DMS114 treated with DMSO at 0.1 percent for 48 hours (cell line): ENCODE data around the gene FAM25G.
"Not testable (repeated sequence)": the region's sequence is repeated elsewhere in the genome, so short reads cannot be mapped to it uniquely, and the experiment has no call there.

ENCODE experiments used
- DNase-seq: peaks from one replicate; lab custom pipeline; 2025; ENCODE audit not compliant: unreplicated experiment; lab: John Stamatoyannopoulos, UW

The FAM25G gene

GRCh38 chr10:47491600-47491999 lies at the start of gene FAM25G:
FAM25G (minus strand) TSS chr10:47491700; CDS start chr10:47491674, 26 bp downstream.
- DNase-seq: not testable (repeated sequence)

- DNase-seq: not testable (repeated sequence)
Observed at GRCh38 chr10:47536430-47536829, 44.9 kb upstream of the FAM25G start.

GRCh38 chr10:47523475-47523874 lies 32.0 kb upstream of the FAM25G start, which contains the start of gene AGAP9:
AGAP9 (minus strand) TSS chr10:47523638; CDS start chr10:47523526, 112 bp downstream.
- DNase-seq: not testable (repeated sequence)

GRCh38 chr10:47502313-47502712 lies 10.8 kb upstream of the FAM25G start:
- not testable (repeated sequence) for DNase-seq

GRCh38 chr10:47494226-47494625 lies 2.7 kb upstream of the FAM25G start:
- DNase-seq: not testable (repeated sequence)

- not testable (repeated sequence) for DNase-seq
Observed at GRCh38 chr10:47489630-47490029, 1.9 kb downstream of the FAM25G start.

- DNase-seq: not testable (repeated sequence)
Observed at GRCh38 chr10:47485943-47486342, 5.6 kb downstream of the FAM25G start.

- not testable (repeated sequence) for DNase-seq
Observed at GRCh38 chr10:47484786-47485185, 6.7 kb downstream of the FAM25G start.

GRCh38 chr10:47483923-47484322 lies 7.6 kb downstream of the FAM25G start, which contains the start of gene ANXA8:
ANXA8 (minus strand) TSS chr10:47484115; CDS start chr10:47483933, 182 bp downstream.
- DNase-seq: not testable (repeated sequence)

- DNase-seq: not testable (repeated sequence)
Observed at GRCh38 chr10:47482367-47482766, 9.1 kb downstream of the FAM25G start.

- not testable (repeated sequence) for DNase-seq
Observed at GRCh38 chr10:47481768-47482181, 9.7 kb downstream of the FAM25G start.

- not testable (repeated sequence) for DNase-seq
Observed at GRCh38 chr10:47481182-47481766, 10.2 kb downstream of the FAM25G start.

- not testable (repeated sequence) for DNase-seq
Observed at GRCh38 chr10:47480133-47480532, 11.4 kb downstream of the FAM25G start.

GRCh38 chr10:47478114-47478513 lies 13.4 kb downstream of the FAM25G start:
- DNase-seq: not testable (repeated sequence)

GRCh38 chr10:47477078-47477477 lies 14.4 kb downstream of the FAM25G start:
- not testable (repeated sequence) for DNase-seq

GRCh38 chr10:47475101-47475500 lies 16.4 kb downstream of the FAM25G start:
- DNase-seq: not testable (repeated sequence)

- not testable (repeated sequence) for DNase-seq
Observed at GRCh38 chr10:47473516-47473915, 18.0 kb downstream of the FAM25G start.

- not testable (repeated sequence) for DNase-seq
Observed at GRCh38 chr10:47472647-47473046, 18.9 kb downstream of the FAM25G start.

- DNase-seq: not testable (repeated sequence)
Observed at GRCh38 chr10:47472072-47472471, 19.4 kb downstream of the FAM25G start.

GRCh38 chr10:47468731-47469528 lies 22.6 kb downstream of the FAM25G start:
- not testable (repeated sequence) for DNase-seq

- DNase-seq: not testable (repeated sequence)
Observed at GRCh38 chr10:47467957-47468356, 23.5 kb downstream of the FAM25G start.

- DNase-seq: not testable (repeated sequence)
Observed at GRCh38 chr10:47467458-47467857, 24.0 kb downstream of the FAM25G start.
